Stimulated activated CD4-positive, alpha-beta T cell treated with anti-CD3 and anti-CD28 coated beads, Interleukin-12 subunit alpha, Interleukin-12 subunit beta, amount 100 ng/mL, for 48 hours (primary cell): ENCODE data around the gene KRTAP5-11.
"Not testable (repeated sequence)": the region's sequence is repeated elsewhere in the genome, so short reads cannot be mapped to it uniquely, and the experiment has no call there.

Experiments used
- DNase-seq, 3 donors: peaks; one replicate each; pipeline ENCODE4 v3.0.0-alpha.2; 2020; ENCODE audit warnings: low read depth in 2 of 3, low spot score in 1 of 3

Gene KRTAP5-11

GRCh38 chr11:71582309-71582895 is at the start of gene KRTAP5-11:
TSS of gene KRTAP5-11 (minus strand) at chr11:71582875. CDS start at chr11:71582837, 38 bp downstream.
- no peak for DNase-seq

GRCh38 chr11:71631551-71631950 is 48.9 kb upstream of the KRTAP5-11 start:
- DNase-seq, result not testable (repeated sequence)

- not testable (repeated sequence) for DNase-seq
These were observed 47.4 kb upstream of the KRTAP5-11 start for GRCh38 chr11:71630071-71630470.

GRCh38 chr11:71628943-71629342 is 46.3 kb upstream of the KRTAP5-11 start:
- not testable (repeated sequence) for DNase-seq

- not testable (repeated sequence) for DNase-seq
These were observed 40.6 kb upstream of the KRTAP5-11 start for GRCh38 chr11:71623226-71623625.

- not testable (repeated sequence) for DNase-seq
These were observed 39.9 kb upstream of the KRTAP5-11 start for GRCh38 chr11:71622561-71622960.

GRCh38 chr11:71615003-71615402 is 32.3 kb upstream of the KRTAP5-11 start:
- not testable (repeated sequence) for DNase-seq

GRCh38 chr11:71614366-71614917 is 31.8 kb upstream of the KRTAP5-11 start:
- DNase-seq, result not testable (repeated sequence)

- not testable (repeated sequence) for DNase-seq
These were observed 31.3 kb upstream of the KRTAP5-11 start for GRCh38 chr11:71613931-71614330.

- DNase-seq, result not testable (repeated sequence)
These were observed 28.7 kb upstream of the KRTAP5-11 start for GRCh38 chr11:71611218-71611910.

GRCh38 chr11:71608272-71608671 is 25.6 kb upstream of the KRTAP5-11 start:
- DNase-seq, result not testable (repeated sequence)

GRCh38 chr11:71607520-71608216 is 25.0 kb upstream of the KRTAP5-11 start:
- DNase-seq, result not testable (repeated sequence)

GRCh38 chr11:71606853-71607519 is 24.3 kb upstream of the KRTAP5-11 start:
- not testable (repeated sequence) for DNase-seq

GRCh38 chr11:71604798-71605488 is 22.3 kb upstream of the KRTAP5-11 start:
- DNase-seq, result peak in 2 of 3 donors; percentile 6 to 18

GRCh38 chr11:71603221-71603620 is 20.5 kb upstream of the KRTAP5-11 start:
- not testable (repeated sequence) for DNase-seq

- DNase-seq, result not testable (repeated sequence)
These were observed 6.9 kb upstream of the KRTAP5-11 start for GRCh38 chr11:71589546-71589920.

- peak; percentile 14 to 64 (median 59) for DNase-seq
These were observed 6.3 kb upstream of the KRTAP5-11 start for GRCh38 chr11:71588822-71589545.

- DNase-seq, result not testable (repeated sequence)
These were observed 5.6 kb upstream of the KRTAP5-11 start for GRCh38 chr11:71588314-71588713.

- DNase-seq, result not testable (repeated sequence)
These were observed 3.0 kb upstream of the KRTAP5-11 start for GRCh38 chr11:71585673-71586072.

- not testable (repeated sequence) for DNase-seq
These were observed 294 bp upstream of the KRTAP5-11 start for GRCh38 chr11:71582969-71583368.
